ENCODE measurements around the gene MPLKIP. TPM values are rescaled to one million over a fixed set of nuclear protein-coding genes. Genes with fewer than 3 reads are reported as not detected.
"Not testable (repeated sequence)": the region's sequence is repeated elsewhere in the genome, so short reads cannot be mapped to it uniquely, and the experiment has no call there.

Gene MPLKIP
- total RNA-seq, result 10 to 100 TPM; 28.1 to 45.1 (median 32.3) TPM
- polyA plus RNA-seq, result 10 to 100 TPM; 46.6 to 64.5 (median 56.9) TPM
- long read RNA-seq, donor 1, full-length matches to known transcripts, result 30 of 30 reads
- long read RNA-seq, donor 1, partial matches to known transcripts, result 0 of 30 reads
- long read RNA-seq, donor 1, other reads (novel, unspliced or antisense), result 0 of 30 reads
- long read RNA-seq, donor 2, full-length matches to known transcripts, result 21 of 21 reads
- long read RNA-seq, donor 2, partial matches to known transcripts, result 0 of 21 reads
- long read RNA-seq, donor 2, other reads (novel, unspliced or antisense), result 0 of 21 reads

DNA sequence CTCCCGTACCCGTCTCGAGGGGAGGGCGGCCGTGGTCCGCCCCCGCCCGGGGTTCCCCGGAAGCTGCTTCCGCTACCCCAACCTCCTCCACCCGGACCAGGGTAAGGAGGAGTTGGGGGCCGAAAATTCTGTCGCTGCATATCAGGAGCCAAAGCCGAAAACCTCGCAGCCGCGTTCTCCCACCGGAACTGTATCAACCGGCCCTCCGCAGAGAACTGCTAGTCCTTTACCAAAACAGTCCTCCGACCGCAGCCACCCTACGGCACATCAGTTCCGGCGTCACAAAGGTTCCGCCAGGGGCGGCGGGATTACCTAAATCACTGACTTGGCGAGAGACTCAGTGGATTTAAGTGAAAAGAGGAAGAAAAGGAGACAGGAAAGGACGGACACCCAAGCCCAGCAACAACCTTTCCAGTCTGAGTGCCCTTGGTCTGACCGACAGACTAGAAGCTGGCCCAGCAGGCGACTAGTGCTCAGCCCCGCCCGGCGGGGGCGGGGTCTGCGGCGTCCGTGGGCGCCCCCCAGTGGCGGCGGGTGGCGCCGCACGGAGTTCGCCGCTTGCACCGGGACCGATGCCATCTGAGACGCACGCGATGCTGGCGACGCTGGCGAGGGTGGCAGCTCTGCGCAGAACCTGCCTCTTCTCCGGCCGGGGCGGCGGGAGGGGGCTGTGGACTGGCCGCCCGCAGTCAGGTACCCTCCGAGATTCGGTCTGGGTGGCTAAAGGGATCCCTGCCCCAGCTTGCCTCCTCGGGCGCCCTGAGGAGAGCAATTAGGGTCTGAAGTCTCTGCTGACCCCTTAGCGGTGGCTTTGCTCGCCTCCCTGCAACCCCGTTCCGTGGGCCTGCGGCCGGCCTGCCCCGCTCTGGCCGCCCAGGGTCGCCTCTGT, at the start of gene MPLKIP, which contains the start of gene SUGCT:
Gene MPLKIP, minus strand, starts transcription at position 195 of the 889 bp plus-strand sequence. Its CDS starts 55 bp downstream, at position 140.
Gene SUGCT, plus strand, starts transcription at position 578 of the 889 bp plus-strand sequence.
- peak within 1 kb of the TSS; percentile 80 to 98 (median 91) for H3K4me3 ChIP-seq
- intact Hi-C loops (cut with DNase I; ENCODE audit: low total_unique reads), result no loop called here
- WGBS, 5 donors, result 0 to 2% (median 1%) methylated on average over 20 to 75 of the region's 75 CpGs
- peaks cover 0 to 10% (median 0%) of the 10 kb centered on the region in 6 donors for H3K36me3 ChIP-seq
- H3K27ac ChIP-seq, result peak within 1 kb of the TSS; percentile 89 to 95 (median 93)
- DNase-seq, result peak; percentile 96
- TF ChIP-seq, protein P1, sequence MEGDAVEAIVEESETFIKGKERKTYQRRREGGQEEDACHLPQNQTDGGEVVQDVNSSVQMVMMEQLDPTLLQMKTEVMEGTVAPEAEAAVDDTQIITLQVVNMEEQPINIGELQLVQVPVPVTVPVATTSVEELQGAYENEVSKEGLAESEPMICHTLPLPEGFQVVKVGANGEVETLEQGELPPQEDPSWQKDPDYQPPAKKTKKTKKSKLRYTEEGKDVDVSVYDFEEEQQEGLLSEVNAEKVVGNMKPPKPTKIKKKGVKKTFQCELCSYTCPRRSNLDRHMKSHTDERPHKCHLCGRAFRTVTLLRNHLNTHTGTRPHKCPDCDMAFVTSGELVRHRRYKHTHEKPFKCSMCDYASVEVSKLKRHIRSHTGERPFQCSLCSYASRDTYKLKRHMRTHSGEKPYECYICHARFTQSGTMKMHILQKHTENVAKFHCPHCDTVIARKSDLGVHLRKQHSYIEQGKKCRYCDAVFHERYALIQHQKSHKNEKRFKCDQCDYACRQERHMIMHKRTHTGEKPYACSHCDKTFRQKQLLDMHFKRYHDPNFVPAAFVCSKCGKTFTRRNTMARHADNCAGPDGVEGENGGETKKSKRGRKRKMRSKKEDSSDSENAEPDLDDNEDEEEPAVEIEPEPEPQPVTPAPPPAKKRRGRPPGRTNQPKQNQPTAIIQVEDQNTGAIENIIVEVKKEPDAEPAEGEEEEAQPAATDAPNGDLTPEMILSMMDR (IDR thresholded peaks at IDR 0.05 in 8 of 11, conservative IDR thresholded peaks at IDR 0.05 in 3 of 11), result peak; percentile 86 to 100 (median 99)
- peak; percentile 79 to 86 (median 82) for TF ChIP-seq POLR2AphosphoS5 (IDR thresholded peaks at IDR 0.05)
- TF ChIP-seq POLR2A (IDR thresholded peaks at IDR 0.05), result peak in 1 of 3 donors; percentile 47
- H3K27me3 ChIP-seq (replicated peaks in 1 of 7), result peaks cover 0 to 10% (median 0%) of the 10 kb centered on the region in 7 donors
- peaks cover 20 to 55% (median 42%) of the 10 kb centered on the region in 6 donors for H3K4me1 ChIP-seq
- no peaks in the 10 kb centered on the region for H3K9me3 ChIP-seq

DNA sequence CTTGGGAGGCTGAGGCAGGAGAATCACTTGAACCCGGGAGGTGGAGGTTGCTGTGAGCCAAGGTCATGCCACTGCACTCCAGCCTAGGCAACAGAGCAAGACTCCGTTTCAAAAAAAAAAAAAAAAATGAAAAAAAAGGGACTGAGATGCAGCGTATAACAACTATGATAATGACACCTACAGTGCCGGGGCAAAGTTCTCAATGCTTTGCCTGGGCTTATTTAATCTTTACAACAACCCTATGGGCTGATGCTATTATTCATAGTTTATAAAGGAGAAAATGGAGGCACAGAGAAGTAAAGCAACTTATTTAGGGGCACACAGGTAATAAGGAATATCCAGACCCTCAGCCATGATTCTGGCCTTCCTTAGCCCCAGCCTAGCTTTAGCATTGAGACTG, 48.0 kb upstream of the MPLKIP start:
- no peak for DNase-seq
- Histone ChIP-seq H3K9me3 (no peaks in the 10 kb centered on the region), H3K27me3 (replicated peaks in 1 of 7) (no peaks in the 10 kb centered on the region), H3K4me3 (no peak overlapping the region), H3K27ac (no peak overlapping the region), H3K36me3 (no peaks in the 10 kb centered on the region), H3K4me1 (no peaks in the 10 kb centered on the region)
- TF ChIP-seq POLR2AphosphoS5 (IDR thresholded peaks at IDR 0.05), result no peak
- TF ChIP-seq POLR2A (IDR thresholded peaks at IDR 0.05), result no peak
- TF ChIP-seq, protein P1 (IDR thresholded peaks at IDR 0.05 in 8 of 11, conservative IDR thresholded peaks at IDR 0.05 in 3 of 11), result no peak
- 90 to 95% (median 91%) methylated on average over 4 of the region's 4 CpGs for WGBS, 5 donors
- intact Hi-C loops (cut with DNase I; ENCODE audit: low total_unique reads), result no loop called here

DNA sequence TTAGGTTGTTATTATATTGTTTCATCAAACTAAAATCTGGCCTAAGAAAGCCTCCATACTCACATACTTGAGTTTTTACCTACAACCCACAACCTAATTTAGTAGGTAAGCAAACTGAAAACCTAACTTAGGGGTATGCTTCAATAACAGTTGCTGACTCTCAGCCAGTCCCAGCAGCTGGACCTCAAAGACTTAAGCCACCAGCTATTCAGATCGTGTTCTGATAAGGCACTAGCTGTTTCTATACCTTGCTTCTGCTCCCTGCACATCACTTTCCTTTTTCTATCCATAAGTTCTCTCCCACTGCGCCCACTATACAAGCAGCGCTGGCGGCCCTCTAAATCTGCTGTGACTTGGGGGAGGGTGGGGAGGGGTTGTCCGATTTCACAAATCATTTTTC, 42.6 kb upstream of the MPLKIP start:
- TF ChIP-seq POLR2A (IDR thresholded peaks at IDR 0.05) (no peak), POLR2AphosphoS5 (IDR thresholded peaks at IDR 0.05) (no peak)
- intact Hi-C loops (cut with DNase I; ENCODE audit: low total_unique reads), result no loop called here
- Histone ChIP-seq H3K36me3 (no peaks in the 10 kb centered on the region), H3K27me3 (replicated peaks in 1 of 7) (no peaks in the 10 kb centered on the region), H3K4me3 (no peak overlapping the region), H3K9me3 (no peaks in the 10 kb centered on the region), H3K27ac (no peak overlapping the region), H3K4me1 (no peaks in the 10 kb centered on the region)
- 89 to 94% (median 91%) methylated on average over 5 of the region's 5 CpGs for WGBS, 5 donors
- no peak for DNase-seq

DNA sequence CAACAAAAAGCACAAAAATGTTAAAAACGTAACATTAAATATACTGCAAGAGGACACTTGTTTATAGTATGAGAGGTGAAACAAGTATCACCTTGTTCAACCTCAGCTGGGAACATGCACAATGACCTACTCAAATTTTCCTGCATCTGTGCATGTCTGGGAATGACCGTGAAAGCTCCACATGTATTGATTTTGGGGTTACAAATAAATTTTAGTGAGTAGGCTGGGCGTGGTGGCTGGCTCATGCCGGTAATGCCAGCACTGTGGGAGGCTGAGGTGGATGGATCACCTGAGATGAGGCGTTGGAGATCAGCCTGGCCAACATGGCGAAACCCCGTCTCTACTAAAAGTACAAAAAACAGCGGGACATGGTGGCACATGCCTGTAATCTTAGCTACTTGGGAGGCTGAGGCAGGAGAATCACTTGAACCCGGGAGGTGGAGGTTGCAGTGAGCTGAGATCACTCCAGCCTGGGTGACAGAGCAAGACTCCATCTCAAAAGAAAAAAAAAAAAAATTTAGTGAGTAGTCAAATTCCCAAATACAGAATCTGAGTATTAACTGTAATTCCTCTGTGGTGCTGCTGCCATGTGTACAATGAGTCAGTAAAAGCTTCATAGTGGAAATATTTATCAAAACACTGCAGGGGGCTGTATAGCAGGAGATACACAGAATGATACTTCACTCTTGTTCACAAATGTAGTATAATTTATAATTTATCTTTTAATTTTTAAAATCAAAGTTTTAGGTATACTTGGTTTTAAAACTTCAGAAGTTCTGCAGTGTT, 41.5 kb upstream of the MPLKIP start:
- 88 to 97% (median 93%) methylated on average over 9 of the region's 9 CpGs for WGBS, 5 donors
- H3K27me3 ChIP-seq (replicated peaks in 1 of 7), result no peaks in the 10 kb centered on the region
- no peak overlapping the region for H3K27ac ChIP-seq
- DNase-seq, result no peak
- no peaks in the 10 kb centered on the region for H3K4me1 ChIP-seq
- no peaks in the 10 kb centered on the region for H3K9me3 ChIP-seq
- intact Hi-C loops (cut with DNase I; ENCODE audit: low total_unique reads), result no loop called here
- H3K36me3 ChIP-seq, result no peaks in the 10 kb centered on the region
- no peak for TF ChIP-seq POLR2A (IDR thresholded peaks at IDR 0.05)
- TF ChIP-seq, protein P1 (IDR thresholded peaks at IDR 0.05 in 8 of 11, conservative IDR thresholded peaks at IDR 0.05 in 3 of 11), result no peak
- TF ChIP-seq POLR2AphosphoS5 (IDR thresholded peaks at IDR 0.05), result no peak
- H3K4me3 ChIP-seq, result no peak overlapping the region

DNA sequence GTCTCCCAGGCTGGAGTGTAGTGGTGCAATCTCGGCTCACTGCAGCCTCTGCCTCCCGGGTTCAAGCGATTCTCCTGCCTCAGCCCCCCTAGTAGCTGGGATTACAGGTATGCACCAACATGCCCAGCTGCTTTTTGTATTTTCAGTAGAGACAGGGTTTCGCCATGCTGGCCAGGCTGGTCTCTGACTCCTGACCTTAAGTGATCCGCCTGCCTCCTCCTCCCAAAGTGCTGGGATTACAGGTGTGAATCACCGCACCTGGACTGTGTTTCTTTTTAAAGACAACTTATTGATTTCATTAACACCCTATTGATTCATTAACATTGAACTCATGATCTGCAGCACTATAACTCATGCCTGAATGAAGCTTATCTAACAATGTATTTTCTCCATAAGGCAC, 40.8 kb upstream of the MPLKIP start:
- H3K27me3 ChIP-seq (replicated peaks in 1 of 7), result not testable (repeated sequence)

DNA sequence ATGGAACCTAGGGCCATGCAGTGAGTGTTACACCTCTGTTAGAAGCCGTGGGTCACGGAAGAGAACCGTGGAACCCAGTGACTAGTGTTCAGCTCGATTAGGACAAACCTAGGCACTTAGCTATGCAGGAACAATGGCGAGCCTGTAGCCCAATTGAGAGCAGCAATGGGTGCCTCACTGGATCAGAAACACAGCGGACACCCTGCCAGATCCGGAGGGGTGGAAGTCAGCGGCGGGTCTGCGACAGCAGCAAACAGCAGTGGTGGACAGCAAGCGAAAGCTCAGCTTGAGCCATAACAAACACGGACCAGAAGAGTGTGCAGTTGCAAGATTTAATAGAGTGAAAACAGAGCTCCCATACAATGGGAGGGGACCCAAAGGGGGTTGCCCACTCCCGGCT, 38.7 kb upstream of the MPLKIP start:
- H3K4me3 ChIP-seq; H3K27ac ChIP-seq; H3K9me3 ChIP-seq; intact Hi-C loops (cut with DNase I; ENCODE audit: low total_unique reads); H3K27me3 ChIP-seq (replicated peaks in 1 of 7); DNase-seq; H3K4me1 ChIP-seq; H3K36me3 ChIP-seq: not testable (repeated sequence)
- 88 to 94% (median 90%) methylated on average over 13 of the region's 13 CpGs for WGBS, 5 donors

More for the DNA sequence above, 40.8 kb upstream of the MPLKIP start:
- H3K4me3 ChIP-seq; H3K9me3 ChIP-seq; intact Hi-C loops (cut with DNase I; ENCODE audit: low total_unique reads); H3K27ac ChIP-seq; H3K36me3 ChIP-seq; DNase-seq; H3K4me1 ChIP-seq: not testable (repeated sequence)
- WGBS, 5 donors, result 90 to 95% (median 93%) methylated on average over 6 of the region's 6 CpGs
